ENCODE data around the gene EPHA6. TPM values are rescaled to one million over a fixed set of nuclear protein-coding genes. Genes with fewer than 3 reads are reported as not detected.

EPHA6 gene
- total and polyA plus RNA-seq, 9 of the 15 experiments (the other 6 are each of a cell fraction or from before 2014, with no cell fraction given), result not detected

- no peak for FAIRE-seq
- Histone ChIP-seq H3K4me1 (replicated peaks in 1 of 2; ENCODE audit: control insufficient read depth in 2 of 2, insufficient read depth in 2 of 2, low read length in 2 of 2) (no peaks in the 10 kb centered on the region), H3K9me1 (ENCODE audit: control insufficient read depth, insufficient read depth, low read length) (no peaks in the 10 kb centered on the region), H3K36me3 (ENCODE audit: control insufficient read depth, insufficient read depth, low read length) (no peaks in the 10 kb centered on the region), H3K4me2 (ENCODE audit: insufficient read depth, low read length) (no peak overlapping the region), H3K79me2 (ENCODE audit: control insufficient read depth, insufficient read depth, low read length) (no peaks in the 10 kb centered on the region), H3K27ac (ENCODE audit: extremely low read depth, low read depth, low read length) (no peak overlapping the region), H3K4me3 (no peak overlapping the region), H3K9me3 (replicated peaks; ENCODE audit: control insufficient read depth, insufficient read depth, low read depth, low read length) (no peaks in the 10 kb centered on the region), H2AFZ (ENCODE audit: low read depth, low read length) (no peak overlapping the region), H3K27me3 (ENCODE audit: control insufficient read depth in 2 of 2, insufficient read depth in 2 of 2, low read length in 2 of 2) (no peaks in the 10 kb centered on the region), H4K20me1 (replicated peaks; ENCODE audit: control insufficient read depth, insufficient read depth, low read length) (no peaks in the 10 kb centered on the region), H3K9ac (ENCODE audit: insufficient read depth in 1 of 2, low read depth in 2 of 2, low read length in 2 of 2) (no peak overlapping the region)
- DNase-seq (ENCODE audit: extremely low read depth in 1 of 4, low spot score in 3 of 4), result no peak
- ATAC-seq, result no peak
- in situ Hi-C loops (cut with MboI), result no loop called here
- BruUV-seq (replicated peaks), result no TSS peak
- 0% methylated on average over 1 of the region's 7 CpGs for WGBS (ENCODE audit: insufficient coverage, low coverage, missing lambda C conversion rate)
- intact Hi-C loops (cut with micrococcal nuclease), result no loop called here
- ChIA-PET POLR2A (no interaction called here), CTCF (ENCODE audit: low intra/inter-chr PET ratio) (no interaction called here)
- TF ChIP-seq SIN3A (IDR thresholded peaks at IDR 0.05; ENCODE audit: borderline replicate concordance in 2 of 2, control insufficient read depth in 1 of 2, low read depth in 2 of 2, low read length in 2 of 2) (no peak), STAT6 (CRISPR knock-in tag; IDR thresholded peaks at IDR 0.05) (no peak), TARDBP (IDR thresholded peaks at IDR 0.05) (no peak), TOE1 (IDR thresholded peaks at IDR 0.05; ENCODE audit: borderline replicate concordance) (no peak), TOE1 (CRISPR knock-in tag; IDR thresholded peaks at IDR 0.05; ENCODE audit: borderline replicate concordance, low read depth) (no peak), ZBTB33 (CRISPR knock-in tag; IDR thresholded peaks at IDR 0.05) (no peak), ELK3 (CRISPR knock-in tag; IDR thresholded peaks at IDR 0.05) (no peak), HBP1 (CRISPR knock-in tag; IDR thresholded peaks at IDR 0.05) (no peak), ZNF395 (CRISPR knock-in tag; IDR thresholded peaks at IDR 0.05) (no peak), BRD9 (IDR thresholded peaks at IDR 0.05; ENCODE audit: low read depth, partially characterized antibody) (no peak), ATF3 (IDR thresholded peaks at IDR 0.05) (no peak), ATF3 (CRISPR knock-in tag; conservative IDR thresholded peaks at IDR 0.05) (no peak)
Measured at GRCh38 chr3:97009427-97010019, 195.1 kb downstream of the EPHA6 start.

Data from K562 (cell line).